Lower leg skin (tissue), 3 donors: Measurements from ENCODE around the gene SAMHD1.

Source experiments
- POLR2A ChIP-seq, 2 donors: fragments of 450-650 bp; IDR thresholded peaks; one replicate each; pipeline ENCODE4 v1.6.1; 2016 to 2017; ENCODE audit warnings: antibody characterized with exemption in 2 of 2, mild to moderate bottlenecking in 1 of 2, moderate library complexity in 1 of 2
- TF ChIP-seq, protein P1 (sequence below), 3 donors: fragments of 450-650 bp; IDR thresholded peaks; one replicate each; pipeline ENCODE4 v1.5.1; 2016; ENCODE audit warnings: antibody characterized with exemption in 3 of 3, mild to moderate bottlenecking in 3 of 3, moderate library complexity in 2 of 3

DNA sequence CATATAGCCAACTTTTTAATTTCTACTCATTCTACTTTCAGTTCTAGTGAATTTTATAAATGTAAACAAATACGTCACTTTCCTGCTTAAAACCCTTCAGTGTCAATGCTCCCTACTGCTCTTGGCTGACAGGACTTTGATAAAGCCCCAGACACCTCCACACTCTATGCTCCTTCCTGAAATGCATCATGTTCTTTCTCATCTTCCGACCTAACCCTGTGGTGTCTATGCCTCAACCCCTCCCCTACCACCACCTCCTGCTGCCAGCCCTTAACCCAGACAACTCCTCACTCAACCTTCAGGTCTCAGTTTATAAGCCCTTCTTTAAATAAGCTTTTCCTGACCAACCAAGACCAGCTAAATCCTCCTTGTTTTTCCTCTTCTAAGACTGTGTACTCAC is 56.5 kb downstream of the SAMHD1 start:
- TF ChIP-seq POLR2A (IDR thresholded peaks at IDR 0.05): no peak
- TF ChIP-seq, protein P1, sequence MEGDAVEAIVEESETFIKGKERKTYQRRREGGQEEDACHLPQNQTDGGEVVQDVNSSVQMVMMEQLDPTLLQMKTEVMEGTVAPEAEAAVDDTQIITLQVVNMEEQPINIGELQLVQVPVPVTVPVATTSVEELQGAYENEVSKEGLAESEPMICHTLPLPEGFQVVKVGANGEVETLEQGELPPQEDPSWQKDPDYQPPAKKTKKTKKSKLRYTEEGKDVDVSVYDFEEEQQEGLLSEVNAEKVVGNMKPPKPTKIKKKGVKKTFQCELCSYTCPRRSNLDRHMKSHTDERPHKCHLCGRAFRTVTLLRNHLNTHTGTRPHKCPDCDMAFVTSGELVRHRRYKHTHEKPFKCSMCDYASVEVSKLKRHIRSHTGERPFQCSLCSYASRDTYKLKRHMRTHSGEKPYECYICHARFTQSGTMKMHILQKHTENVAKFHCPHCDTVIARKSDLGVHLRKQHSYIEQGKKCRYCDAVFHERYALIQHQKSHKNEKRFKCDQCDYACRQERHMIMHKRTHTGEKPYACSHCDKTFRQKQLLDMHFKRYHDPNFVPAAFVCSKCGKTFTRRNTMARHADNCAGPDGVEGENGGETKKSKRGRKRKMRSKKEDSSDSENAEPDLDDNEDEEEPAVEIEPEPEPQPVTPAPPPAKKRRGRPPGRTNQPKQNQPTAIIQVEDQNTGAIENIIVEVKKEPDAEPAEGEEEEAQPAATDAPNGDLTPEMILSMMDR (IDR thresholded peaks at IDR 0.05): no peak
